ENCODE results near the gene BNIP2.
A peak's percentile ranks its signal among the peaks of the same experiment; 100 is the strongest.

The BNIP2 gene

GRCh38 chr15:59689626-59690236 is 611 bp upstream of the BNIP2 start:
- in situ Hi-C loops (cut with MboI; ENCODE audit: low sequenced_read_pairs, unreplicated experiment) = no loop called here
- no peak for DNase-seq (ENCODE audit: low spot score)
- TF ChIP-seq CTCF (IDR thresholded peaks at IDR 0.05; ENCODE audit: borderline replicate concordance, control extremely low read depth, extremely low read depth, insufficient read depth, missing control alignments) = no peak

- no peak for TF ChIP-seq CTCF (IDR thresholded peaks at IDR 0.05; ENCODE audit: borderline replicate concordance, control extremely low read depth, extremely low read depth, insufficient read depth, missing control alignments)
- in situ Hi-C loops (cut with MboI; ENCODE audit: low sequenced_read_pairs, unreplicated experiment) = no loop called here
- DNase-seq (ENCODE audit: low spot score) = peak; percentile 13
Observed at GRCh38 chr15:59688423-59688781, 718 bp downstream of the BNIP2 start.

- TF ChIP-seq CTCF (IDR thresholded peaks at IDR 0.05; ENCODE audit: borderline replicate concordance, control extremely low read depth, extremely low read depth, insufficient read depth, missing control alignments) = no peak
- DNase-seq (ENCODE audit: low spot score) = peak; percentile 23
- in situ Hi-C loops (cut with MboI; ENCODE audit: low sequenced_read_pairs, unreplicated experiment) = no loop called here
Observed at GRCh38 chr15:59687836-59688235, 1.3 kb downstream of the BNIP2 start.

- TF ChIP-seq CTCF (IDR thresholded peaks at IDR 0.05; ENCODE audit: borderline replicate concordance, control extremely low read depth, extremely low read depth, insufficient read depth, missing control alignments) = no peak
- in situ Hi-C loops (cut with MboI; ENCODE audit: low sequenced_read_pairs, unreplicated experiment) = no loop called here
- DNase-seq (ENCODE audit: low spot score) = peak; percentile 49
Observed at GRCh38 chr15:59686389-59686788, 2.7 kb downstream of the BNIP2 start.

- TF ChIP-seq CTCF (IDR thresholded peaks at IDR 0.05; ENCODE audit: borderline replicate concordance, control extremely low read depth, extremely low read depth, insufficient read depth, missing control alignments) = no peak
- no peak for DNase-seq (ENCODE audit: low spot score)
- in situ Hi-C loops (cut with MboI; ENCODE audit: low sequenced_read_pairs, unreplicated experiment) = no loop called here
Observed at GRCh38 chr15:59685737-59686297, 3.3 kb downstream of the BNIP2 start.

- in situ Hi-C loops (cut with MboI; ENCODE audit: low sequenced_read_pairs, unreplicated experiment) = no loop called here
- DNase-seq (ENCODE audit: low spot score) = no peak
- no peak for TF ChIP-seq CTCF (IDR thresholded peaks at IDR 0.05; ENCODE audit: borderline replicate concordance, control extremely low read depth, extremely low read depth, insufficient read depth, missing control alignments)
Observed at GRCh38 chr15:59680870-59681269, 8.2 kb downstream of the BNIP2 start.

Data from GM13976 (cell line).